Left forelimb (tissue), 1 donor: ENCODE measurements around the gene RIN3.
A peak's percentile ranks its signal among the peaks of the same experiment; 100 is the strongest.

Experiments
- DNase-seq: peaks from one replicate; pipeline ENCODE4 v3.0.0-alpha.2; 2018; ENCODE audit warnings: low spot score

The RIN3 gene

GRCh38 chr14:92487513-92488133, 26.0 kb upstream of the RIN3 start:
- DNase-seq: no peak

- no peak for DNase-seq
These were observed 24.0 kb upstream of the RIN3 start for GRCh38 chr14:92489394-92490238.

GRCh38 chr14:92490239-92490959, 23.2 kb upstream of the RIN3 start:
- no peak for DNase-seq

GRCh38 chr14:92491782-92492181, 21.8 kb upstream of the RIN3 start:
- no peak for DNase-seq

GRCh38 chr14:92492258-92492657, 21.3 kb upstream of the RIN3 start:
- no peak for DNase-seq

- DNase-seq: no peak
These were observed 20.6 kb upstream of the RIN3 start for GRCh38 chr14:92493024-92493423.

- no peak for DNase-seq
These were observed 20.1 kb upstream of the RIN3 start for GRCh38 chr14:92493492-92493891.

- no peak for DNase-seq
These were observed 19.1 kb upstream of the RIN3 start for GRCh38 chr14:92494512-92494911.

GRCh38 chr14:92495027-92495426, 18.6 kb upstream of the RIN3 start:
- no peak for DNase-seq

- no peak for DNase-seq
These were observed 17.3 kb upstream of the RIN3 start for GRCh38 chr14:92496191-92496857.

- DNase-seq: no peak
These were observed 16.2 kb upstream of the RIN3 start for GRCh38 chr14:92497391-92497790.

GRCh38 chr14:92499234-92499633, 14.3 kb upstream of the RIN3 start:
- DNase-seq: no peak

- no peak for DNase-seq
These were observed 13.1 kb upstream of the RIN3 start for GRCh38 chr14:92500491-92500941.

- no peak for DNase-seq
These were observed 11.7 kb upstream of the RIN3 start for GRCh38 chr14:92501891-92502351.

GRCh38 chr14:92502541-92503286, 10.9 kb upstream of the RIN3 start:
- no peak for DNase-seq

- no peak for DNase-seq
These were observed 9.7 kb upstream of the RIN3 start for GRCh38 chr14:92503756-92504491.

- DNase-seq: no peak
These were observed 7.8 kb upstream of the RIN3 start for GRCh38 chr14:92505826-92506225.

- DNase-seq: no peak
These were observed 7.3 kb upstream of the RIN3 start for GRCh38 chr14:92506231-92506630.

GRCh38 chr14:92507174-92507768, 6.3 kb upstream of the RIN3 start:
- no peak for DNase-seq

- DNase-seq: peak; percentile 36
These were observed 2.6 kb upstream of the RIN3 start for GRCh38 chr14:92510972-92511371.
